ENCODE results near the gene RAB11FIP5. TPM values are rescaled to one million over a fixed set of nuclear protein-coding genes. Genes with fewer than 3 reads are reported as not detected.
A peak's percentile ranks its signal among the peaks of the same experiment; 100 is the strongest.
"Not testable (repeated sequence)": the region's sequence is repeated elsewhere in the genome, so short reads cannot be mapped to it uniquely, and the experiment has no call there.

The RAB11FIP5 gene
- polyA plus RNA-seq, 4 donors: 37.8 to 46.5 (median 44.6) TPM

DNA sequence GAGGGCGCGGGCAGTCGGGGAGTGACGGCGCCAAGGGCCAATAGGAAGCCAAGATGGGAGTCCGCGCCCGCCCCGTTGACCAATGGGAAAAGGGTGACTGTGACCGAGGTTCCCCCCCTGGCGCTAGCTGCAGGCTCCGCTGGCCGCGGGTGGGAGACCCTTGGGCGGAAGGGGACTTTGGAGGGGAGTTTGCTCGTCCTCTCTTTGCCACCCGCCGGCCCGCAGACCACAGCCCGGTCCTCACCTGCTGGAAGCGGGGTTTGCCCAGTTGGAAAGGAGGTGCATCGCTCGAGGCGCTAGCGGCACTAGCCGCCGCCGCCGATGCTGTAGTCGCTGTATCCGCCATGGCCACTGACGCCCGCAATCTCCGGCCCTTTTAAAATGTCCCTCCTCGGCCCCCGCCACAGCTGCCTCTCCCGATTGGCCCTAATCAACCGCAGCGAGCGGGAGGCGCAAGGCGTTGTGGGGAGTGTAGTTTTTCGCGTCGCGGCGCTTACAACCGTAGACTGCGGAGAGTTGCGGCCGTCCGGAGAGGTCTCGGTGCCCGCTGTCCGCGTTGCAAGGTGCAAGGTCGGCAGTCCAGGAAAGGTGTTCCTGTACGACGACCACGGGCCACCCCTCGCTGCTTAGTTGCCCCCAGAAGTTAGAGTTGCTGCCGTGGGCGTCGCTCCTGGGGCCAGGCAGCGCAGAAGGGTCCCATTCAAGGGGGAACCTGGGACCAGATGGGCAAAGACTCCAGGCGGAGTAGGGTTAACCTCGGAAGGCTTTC lies 41.2 kb downstream of the RAB11FIP5 start, which contains the start of gene SFXN5:
Gene SFXN5, minus strand, starts transcription at position 353 of the 769 bp plus-strand sequence. Its CDS starts 7 bp downstream, at position 346.
- DNase-seq (ENCODE audit: low read depth in 4 of 4, low spot score in 3 of 4): peak; percentile 93 to 94 (median 94)

DNA sequence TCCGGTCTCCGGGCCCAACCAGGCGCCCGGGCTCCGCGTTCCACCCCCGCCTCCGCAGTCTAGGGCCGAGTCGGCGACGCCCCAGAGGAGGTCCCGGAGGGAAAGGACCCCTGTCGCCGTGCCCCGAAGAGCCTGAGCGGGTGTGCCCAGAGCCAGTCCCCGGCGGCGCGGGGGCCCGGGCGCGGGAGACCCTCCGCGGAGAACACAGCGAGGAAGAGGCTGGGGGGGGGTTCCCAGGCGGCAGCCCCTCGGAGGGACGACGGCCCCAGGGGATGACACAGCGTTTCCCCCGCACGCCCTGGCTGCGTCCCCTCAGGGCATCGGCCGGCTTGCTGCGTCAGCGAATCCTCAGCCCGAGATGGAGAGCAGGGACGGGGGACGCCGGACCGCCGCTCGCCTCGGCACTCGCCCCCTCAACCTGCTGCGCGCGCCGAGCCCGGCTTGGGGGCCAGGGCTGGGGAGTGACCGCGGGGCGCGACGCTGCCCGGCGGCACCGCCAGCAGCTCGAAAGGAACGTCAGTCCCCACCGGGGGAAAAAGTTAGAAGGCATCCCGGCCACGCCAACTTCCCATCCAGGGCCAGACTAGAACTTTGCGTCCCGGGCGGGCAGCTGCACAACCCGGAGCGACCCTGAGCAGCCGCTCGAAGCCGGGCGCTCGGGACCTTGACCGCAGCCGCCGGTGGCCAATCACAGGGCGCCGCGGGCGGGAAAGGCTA lies 41.9 kb downstream of the RAB11FIP5 start:
- peak in 1 of 4 donors; percentile 45 for DNase-seq (ENCODE audit: low read depth in 4 of 4, low spot score in 3 of 4)

DNA sequence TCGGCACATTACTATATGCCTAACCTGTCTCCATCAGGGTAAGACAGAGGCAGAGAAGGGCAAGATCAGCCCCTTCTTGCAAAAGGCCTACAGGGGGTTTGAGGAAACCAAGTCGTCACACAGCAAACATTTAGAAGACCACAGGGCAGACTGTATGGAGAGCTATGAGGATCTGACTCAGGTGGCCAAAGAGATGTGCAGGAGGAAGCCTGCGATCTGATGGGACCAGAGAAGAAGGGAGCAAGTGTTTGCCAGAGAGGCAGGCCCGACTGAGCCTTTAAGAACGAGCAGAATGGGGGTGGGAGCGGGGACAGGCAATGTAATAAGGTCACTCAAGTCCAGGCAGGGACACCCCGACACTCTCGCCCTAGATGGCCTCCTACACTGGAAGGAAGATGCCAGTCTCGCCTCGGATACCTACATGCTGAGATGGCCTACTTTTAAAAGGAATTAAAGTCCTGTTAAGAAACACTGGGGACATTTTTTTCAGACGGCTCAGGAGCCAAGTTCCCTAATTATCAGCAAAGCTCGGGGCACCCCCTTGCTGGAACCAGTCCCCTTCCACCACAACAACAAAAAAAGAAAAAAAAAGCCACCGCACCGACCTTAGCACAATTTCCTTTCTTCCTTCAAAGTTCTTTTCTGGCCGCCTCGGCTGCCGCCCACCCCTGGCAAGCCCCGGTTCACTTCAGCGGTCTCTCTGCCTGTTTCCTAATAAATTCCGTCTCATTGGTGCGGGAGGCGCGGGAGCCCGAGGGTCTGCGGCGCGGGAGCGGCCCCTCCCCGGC lies 42.7 kb downstream of the RAB11FIP5 start:
- DNase-seq (ENCODE audit: low read depth in 4 of 4, low spot score in 3 of 4): no peak

DNA sequence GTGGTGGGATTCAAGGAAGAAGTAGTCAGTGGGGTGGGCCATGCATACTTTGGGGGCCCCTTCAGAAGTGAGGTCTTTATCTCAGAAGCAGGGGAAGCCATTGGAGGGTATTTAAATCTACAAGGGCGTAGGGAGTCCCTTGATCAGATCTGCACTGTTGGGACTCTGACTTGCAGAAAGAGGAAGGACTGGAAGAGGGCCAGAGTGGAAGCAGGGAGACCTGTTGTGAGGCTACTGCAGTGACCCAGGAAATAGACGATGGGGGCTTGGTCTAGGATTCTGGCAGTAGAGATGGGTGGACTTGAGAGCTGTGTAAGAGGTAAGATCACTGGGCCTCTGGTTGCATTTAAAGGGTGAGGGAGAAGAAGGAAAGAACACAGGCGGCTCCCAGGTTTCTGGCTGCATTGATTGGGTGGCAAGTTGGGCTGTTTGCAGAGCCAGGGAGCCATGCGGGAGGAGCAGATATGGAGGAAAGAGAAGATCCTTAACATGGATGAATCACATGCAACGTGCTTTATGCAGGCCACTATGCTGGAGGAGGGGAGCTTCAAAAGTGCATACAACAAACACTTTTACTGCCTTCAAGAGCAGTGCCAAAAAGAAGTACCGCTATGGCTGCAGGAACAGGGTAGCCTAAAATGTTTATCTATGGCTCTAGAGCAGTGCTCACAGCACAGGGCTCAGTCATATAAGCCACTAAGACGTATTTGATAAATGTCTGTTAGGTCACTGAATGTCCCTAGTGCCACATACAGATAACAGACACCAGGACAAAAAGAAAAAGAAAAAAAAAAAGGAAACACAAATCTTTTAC lies 43.5 kb downstream of the RAB11FIP5 start:
- DNase-seq (ENCODE audit: low read depth in 4 of 4, low spot score in 3 of 4): no peak

DNA sequence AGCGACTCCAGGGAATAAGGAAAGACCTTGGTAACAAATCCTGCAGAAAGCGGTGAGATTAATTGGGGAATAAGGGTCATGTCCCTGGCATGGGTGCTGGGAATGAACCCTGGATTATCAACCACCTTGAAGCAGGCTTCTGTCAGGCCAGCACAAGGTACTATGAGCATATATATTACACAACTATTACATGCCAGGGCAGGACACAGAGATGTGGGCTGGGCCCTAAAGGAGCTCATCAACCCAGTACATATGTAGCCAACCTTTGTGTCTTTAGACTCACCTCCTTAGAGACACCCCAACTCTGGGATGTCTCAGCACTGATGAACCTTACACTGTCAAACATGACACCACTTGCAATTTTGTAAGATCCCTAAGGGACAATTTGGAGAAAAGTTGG lies 44.6 kb downstream of the RAB11FIP5 start:
- no peak for DNase-seq (ENCODE audit: low read depth in 4 of 4, low spot score in 3 of 4)

DNA sequence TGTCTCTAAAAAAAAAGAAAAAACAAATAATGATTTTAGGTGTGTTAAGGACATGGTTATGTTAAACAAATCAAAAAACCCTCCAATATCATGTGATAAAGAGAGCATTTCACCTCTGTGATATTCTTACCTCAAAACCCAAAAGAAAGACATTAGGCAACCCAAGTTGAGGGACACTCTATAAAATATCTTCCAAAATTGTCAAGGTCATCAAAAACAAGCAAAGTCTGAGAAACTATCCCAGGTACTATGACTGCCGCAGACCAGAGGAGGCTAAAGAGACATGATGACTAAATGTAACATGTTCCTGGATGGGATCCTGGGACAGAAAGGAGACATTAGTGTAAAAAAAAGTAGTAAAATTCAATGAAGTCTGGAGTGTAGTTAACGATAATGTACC lies 45.7 kb downstream of the RAB11FIP5 start:
- no peak for DNase-seq (ENCODE audit: low read depth in 4 of 4, low spot score in 3 of 4)

DNA sequence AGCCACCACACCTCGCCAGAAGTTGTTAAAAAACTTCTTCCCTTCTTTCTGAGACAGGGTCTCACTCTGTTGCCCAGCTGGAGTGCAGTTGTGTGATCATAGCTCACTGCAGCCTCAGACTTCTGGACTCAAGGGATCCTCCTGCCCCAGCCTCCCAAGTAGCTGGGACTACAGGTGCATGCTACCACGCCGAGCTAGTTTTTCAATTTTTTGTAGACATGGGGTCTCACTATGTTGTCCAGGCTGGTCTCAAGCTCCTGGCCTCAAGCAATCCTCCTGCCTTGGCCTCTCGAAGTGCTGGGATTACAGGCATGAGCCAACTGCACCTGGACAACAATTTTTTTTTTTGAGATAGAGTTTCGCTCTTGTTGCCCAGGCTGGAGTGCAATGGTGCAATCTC lies 47.7 kb downstream of the RAB11FIP5 start:
- DNase-seq (ENCODE audit: low read depth in 4 of 4, low spot score in 3 of 4): not testable (repeated sequence)

DNA sequence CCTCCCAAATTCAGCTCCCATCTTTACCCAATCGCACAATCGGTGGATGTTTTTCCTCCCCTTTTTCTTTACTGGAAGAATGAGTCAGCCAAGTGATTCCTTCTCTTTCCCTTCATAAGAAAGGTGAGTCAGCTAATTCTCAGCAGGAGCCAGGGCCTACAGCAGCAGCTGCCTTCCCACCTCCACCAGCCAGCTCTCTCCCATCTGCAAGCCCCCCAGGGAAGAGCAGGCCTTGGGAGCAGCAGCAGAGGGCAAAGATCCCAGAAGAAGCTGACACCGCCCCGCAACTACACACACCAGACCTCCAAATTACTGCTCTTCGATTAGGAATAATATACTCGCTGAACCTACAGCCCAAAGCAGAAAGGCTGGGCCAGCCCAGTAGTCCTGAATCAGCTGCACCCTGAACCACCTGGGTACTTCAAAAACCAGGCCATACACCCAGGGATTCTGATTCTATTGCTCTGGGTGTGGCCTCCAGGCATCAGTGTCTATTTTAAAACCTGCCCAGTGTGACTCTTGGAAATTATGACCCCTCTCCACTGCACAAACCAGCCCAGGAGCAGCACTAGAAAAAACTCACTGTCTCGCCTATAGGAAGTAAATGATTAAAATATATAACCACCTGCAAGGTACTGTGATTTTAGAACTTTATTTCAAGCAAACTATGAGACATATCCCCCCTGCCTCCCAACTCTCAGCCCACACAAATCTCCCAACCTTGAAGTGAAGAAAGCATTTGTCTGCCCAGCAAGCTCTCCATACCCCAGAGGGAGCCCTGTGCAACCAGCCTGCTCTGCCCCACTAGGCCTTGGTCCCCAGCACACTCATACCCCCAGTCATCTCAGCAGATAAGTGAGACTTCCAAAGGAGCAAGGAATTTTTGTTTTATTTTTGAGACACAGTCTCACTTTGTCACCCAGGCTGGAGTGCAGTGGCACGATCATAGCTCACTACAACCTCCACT lies 48.6 kb downstream of the RAB11FIP5 start:
- DNase-seq (ENCODE audit: low read depth in 4 of 4, low spot score in 3 of 4): no peak

DNA sequence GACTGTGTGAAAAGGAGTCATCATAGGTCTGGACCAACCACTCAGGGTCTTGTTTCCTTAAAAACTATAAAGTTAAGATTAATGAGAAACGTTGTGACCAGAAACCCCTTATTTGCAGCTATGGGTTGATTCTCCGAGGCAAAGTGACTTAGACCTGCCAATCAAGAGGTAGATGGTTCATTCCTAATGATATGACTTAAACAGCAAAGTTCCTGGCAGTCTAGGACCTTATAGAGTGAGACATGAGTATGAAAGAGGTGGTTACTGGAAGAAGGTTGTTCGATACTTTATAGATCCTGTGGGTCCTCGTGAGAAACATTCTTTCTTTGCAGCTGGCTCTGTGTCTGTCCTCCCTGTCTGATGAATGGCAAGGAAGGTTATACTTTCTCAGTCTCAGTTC lies 49.3 kb downstream of the RAB11FIP5 start:
- DNase-seq (ENCODE audit: low read depth in 4 of 4, low spot score in 3 of 4): no peak

DNA sequence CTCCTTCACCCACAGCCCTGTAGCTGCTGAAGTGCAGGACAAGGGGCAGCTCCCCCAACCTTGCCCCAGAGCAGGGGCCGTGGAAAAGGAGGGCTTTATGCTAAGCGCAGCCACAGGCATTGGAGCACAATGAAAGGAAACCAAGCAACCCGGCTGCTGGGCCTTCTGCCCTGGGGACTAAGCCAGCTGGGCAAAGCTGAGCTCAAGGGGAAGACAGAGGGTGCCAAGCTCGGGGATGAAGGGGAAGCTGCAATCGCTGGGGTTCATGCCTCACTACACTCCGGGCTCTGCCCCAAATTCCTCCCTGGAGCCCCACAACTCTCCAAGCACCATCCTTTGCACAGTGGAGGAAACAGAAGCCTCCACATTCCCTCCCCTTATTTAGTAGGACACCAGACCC lies 53.6 kb downstream of the RAB11FIP5 start:
- no peak for DNase-seq (ENCODE audit: low read depth in 4 of 4, low spot score in 3 of 4)

DNA sequence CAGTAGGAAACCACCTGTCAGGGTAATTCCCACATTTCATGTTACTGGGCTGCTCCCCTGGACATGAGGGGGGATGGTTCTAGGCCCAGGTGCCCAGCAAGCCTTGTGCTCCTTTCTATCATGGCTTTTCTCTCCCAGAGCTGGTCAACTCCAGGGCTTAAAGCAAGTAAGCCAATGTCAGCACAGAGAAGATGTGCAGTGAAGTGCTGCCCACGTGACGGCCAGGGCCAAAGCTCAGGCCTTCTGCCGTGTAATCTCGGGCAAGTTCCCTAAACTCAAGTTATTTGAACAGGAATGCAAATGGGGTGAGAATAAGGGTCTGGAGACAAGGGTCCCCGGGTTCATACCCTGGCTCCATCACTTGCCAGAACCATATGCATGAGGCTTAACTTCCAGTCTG lies 57.8 kb downstream of the RAB11FIP5 start:
- DNase-seq (ENCODE audit: low read depth in 4 of 4, low spot score in 3 of 4): no peak

DNA sequence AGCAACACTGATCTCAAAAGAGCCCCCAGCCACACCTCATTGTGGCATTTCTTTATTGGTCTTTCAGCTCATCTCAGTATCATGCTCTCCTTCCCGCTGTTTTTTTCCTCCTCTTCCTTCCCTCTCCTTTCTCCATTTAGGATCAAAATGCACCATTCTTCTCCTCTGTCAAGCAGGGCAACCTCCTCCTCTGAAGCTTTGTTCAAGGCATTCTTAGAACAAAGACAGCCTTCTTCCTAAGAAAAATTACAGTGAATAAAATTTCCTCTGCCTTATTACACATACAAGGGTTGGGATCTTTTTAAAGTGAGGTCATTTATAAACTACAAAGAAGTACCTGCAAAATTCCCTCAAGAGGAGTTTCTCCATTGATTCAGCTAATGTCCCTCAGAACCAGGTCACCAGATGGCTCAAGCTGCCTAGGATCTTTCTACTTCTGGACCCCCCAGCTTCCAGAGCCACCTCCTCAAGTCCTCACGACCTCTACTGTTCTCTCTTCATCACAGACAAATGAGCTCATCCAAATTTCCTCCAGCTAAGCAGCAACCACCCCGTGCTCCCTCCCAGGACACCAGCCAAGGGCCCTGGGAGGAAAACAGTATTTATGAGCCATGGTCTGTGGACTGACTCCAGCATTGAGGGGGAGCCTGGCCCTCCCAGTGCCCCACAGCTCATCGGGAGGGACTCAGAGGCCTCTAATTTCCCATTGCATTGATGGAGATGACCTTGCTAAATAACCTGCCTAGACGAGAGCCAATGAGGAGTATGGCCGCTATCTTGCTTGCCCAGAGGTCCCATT lies 59.2 kb downstream of the RAB11FIP5 start:
- no peak for DNase-seq (ENCODE audit: low read depth in 4 of 4, low spot score in 3 of 4)

DNA sequence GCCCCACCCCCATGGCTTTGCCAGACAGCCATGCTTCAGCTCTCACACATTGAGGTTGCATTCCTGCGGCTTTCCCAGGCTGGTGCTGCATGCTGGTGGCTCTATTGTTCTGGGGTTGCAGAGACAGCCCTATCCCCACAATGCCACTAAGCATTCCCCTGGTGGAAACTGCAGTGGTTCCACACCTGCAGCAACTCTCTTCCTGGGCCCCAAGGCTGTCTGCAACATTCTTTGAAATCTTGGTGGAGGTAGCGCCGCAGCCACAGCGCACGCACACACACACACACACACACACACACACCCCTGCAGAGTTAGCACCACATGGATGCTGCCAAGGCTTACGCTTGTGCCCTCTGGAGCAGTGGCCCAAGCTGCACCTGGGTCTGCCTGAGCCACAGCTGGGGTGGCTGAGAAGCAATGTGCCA lies 62.6 kb downstream of the RAB11FIP5 start:
- DNase-seq (ENCODE audit: low read depth in 4 of 4, low spot score in 3 of 4): no peak

DNA sequence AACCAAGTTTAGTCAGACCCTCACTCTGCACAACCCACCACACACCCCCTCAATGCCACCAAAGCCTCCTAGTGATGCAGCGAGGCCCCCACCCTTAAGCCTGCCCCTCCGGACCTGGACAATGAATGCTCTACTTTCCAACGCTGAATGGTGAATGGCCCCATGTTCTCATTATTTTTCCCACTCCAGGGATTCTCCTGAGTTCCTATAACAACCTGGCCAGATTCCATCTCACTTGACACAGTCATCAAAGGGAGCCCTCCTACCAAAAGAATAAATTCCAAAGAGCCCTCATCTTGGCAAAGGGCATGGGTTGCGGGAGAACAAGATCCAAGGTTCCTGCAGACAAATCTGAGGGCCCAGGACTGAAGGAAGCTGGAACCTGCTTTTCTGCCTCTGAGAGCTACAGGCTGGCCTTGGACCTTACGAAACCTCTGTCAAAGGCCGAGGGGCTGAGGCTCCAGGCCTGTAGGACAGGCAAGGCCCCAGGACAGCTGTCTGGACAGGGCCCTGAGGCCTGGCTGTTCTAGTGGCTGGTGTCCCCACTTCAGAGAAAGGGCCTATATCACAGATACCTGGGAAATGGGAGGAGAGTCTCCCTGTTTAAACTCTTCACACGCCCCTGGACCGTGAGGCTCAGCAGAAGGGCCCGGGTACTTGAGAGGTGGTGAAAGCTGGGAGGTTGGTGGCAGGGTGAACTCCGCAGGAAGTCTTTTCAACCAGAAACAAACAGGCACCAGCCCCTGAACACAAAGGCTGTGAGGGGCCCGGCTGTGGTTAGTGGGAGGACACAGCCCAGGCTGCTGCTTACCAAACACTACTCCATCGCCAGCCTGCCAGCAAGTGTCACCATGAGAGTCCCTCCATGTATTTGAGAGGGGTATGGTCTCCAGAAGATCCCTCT lies 68.6 kb downstream of the RAB11FIP5 start:
- no peak for DNase-seq (ENCODE audit: low read depth in 4 of 4, low spot score in 3 of 4)

DNA sequence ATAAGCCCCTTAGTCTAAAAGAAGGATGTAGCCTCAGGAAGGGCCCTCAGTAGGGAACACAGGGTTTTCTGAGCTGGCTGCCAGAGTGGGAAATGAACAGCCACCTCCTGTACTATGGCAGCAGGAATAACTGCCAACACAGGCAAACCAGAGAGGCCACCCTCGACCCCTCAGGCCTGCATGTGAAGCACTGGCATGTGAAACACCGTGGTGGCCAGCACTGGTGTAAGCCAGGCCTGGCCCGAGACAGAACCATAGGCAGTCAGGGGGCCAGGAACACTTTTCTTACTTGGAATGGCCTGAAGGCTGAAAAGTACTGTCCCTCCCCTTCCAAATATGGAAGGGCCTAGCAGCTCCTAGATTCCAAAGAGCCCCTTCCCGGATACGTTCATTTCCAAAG lies 69.5 kb downstream of the RAB11FIP5 start:
- DNase-seq (ENCODE audit: low read depth in 4 of 4, low spot score in 3 of 4): no peak

DNA sequence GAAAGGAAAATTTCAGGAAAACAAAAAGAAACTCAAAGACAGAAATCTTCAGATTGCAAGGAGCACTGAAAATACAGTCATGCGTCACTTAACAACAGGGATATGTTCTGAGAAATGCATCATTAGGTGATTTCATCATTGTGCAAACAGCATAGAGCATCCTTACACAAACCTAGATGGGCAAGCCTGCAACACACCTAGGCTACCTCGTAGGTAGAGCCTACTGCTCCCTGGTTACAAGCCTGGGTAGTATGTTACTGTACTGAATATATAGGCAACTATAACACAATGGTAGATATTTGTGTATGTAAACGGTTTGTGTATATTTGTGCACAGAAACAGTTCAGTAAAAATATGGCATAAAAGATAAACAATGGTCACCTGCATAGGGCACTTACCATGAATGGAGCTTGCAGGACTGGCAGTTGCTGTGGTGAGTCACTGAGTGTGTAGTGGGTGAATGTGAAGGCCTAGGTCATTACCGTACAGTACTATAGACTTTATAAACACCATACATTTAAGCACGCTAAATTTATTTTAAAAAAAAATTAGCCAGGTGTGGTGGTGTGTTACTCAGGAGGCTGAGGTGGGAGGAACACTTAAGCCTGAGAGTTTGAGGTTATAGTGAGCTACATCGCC lies 74.7 kb downstream of the RAB11FIP5 start:
- no peak for DNase-seq (ENCODE audit: low read depth in 4 of 4, low spot score in 3 of 4)

DNA sequence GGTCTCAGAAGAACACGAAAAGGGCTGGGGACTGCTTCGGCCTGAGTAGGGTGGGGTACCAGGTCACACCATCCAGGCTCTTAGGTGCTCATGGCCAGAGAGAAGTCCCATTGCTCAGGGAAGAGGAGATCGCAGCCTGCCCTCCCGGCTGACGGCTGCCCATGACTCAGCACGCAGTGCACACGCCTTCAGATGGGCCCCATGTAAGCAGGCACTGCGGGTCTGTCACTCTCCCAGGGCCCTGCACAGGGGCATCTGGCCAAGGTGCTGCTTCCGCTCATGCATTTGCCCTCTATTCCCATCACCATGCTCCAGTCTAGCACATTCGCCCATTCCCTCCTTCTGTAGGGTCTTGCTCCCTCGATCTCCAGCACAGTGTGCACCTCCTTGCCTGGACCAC lies 76.0 kb downstream of the RAB11FIP5 start:
- no peak for DNase-seq (ENCODE audit: low read depth in 4 of 4, low spot score in 3 of 4)
